Right lobe of liver (tissue), 4 donors: ENCODE measurements around the gene PKD2L2.

Source experiments
- CTCF ChIP-seq, 4 donors: fragments of 200-600 bp in 3 of 4; fragments of 450-650 bp in 1 of 4; IDR thresholded peaks; one replicate each; pipeline versions ENCODE4 v1.5.1 to v1.8.0; 2016 to 2022; ENCODE audit warnings: antibody characterized with exemption in 4 of 4, mild to moderate bottlenecking in 2 of 4
- POLR2A ChIP-seq: fragments of 450-650 bp; IDR thresholded peaks from one replicate; pipeline ENCODE4 v1.6.1; 2017; ENCODE audit warnings: antibody characterized with exemption, mild to moderate bottlenecking
- donor health status: DM: no; HTN: no; CAD: no.
- donor health status: DM: no; HTN: no; CAD: no.
- donor health status: DM: no; HTN: yes; CAD: no.

GRCh38 chr5:137921931-137922330, 32.7 kb downstream of the PKD2L2 start:
- TF ChIP-seq CTCF (IDR thresholded peaks at IDR 0.05) (no peak), POLR2A (no peak)
